Adrenal gland (tissue), 5 donors: Measurements from ENCODE around the gene CISH.

ENCODE experiments used
- POLR2A ChIP-seq, 2 donors: fragments of 450-650 bp; IDR thresholded peaks; one replicate each; pipeline ENCODE4 v1.6.1; 2017; ENCODE audit warnings: antibody characterized with exemption in 2 of 2, mild to moderate bottlenecking in 2 of 2, moderate library complexity in 1 of 2
- TF ChIP-seq, protein P1 (sequence below), 6 experiments: fragments of 450-650 bp in 4 of 6; fragments of 200-600 bp in 2 of 6; sonication (generic) in 1 of 6; IDR thresholded peaks; 1 replicate in 5 of 6; 2 replicates in 1 of 6; pipeline versions ENCODE4 v1.5.1 to v1.8.0; 2016 to 2021; ENCODE audit warnings: antibody characterized with exemption in 6 of 6, mild to moderate bottlenecking in 2 of 6, moderate library complexity in 1 of 6
- donor health status: DM: no; HTN: no; CAD: no.

GRCh38 chr3:50568947-50569749 is 42.4 kb downstream of the CISH start, which contains the start of gene HEMK1:
- TF ChIP-seq POLR2A (IDR thresholded peaks at IDR 0.05), result peak in 1 of 2 donors; percentile 60
- TF ChIP-seq, protein P1, sequence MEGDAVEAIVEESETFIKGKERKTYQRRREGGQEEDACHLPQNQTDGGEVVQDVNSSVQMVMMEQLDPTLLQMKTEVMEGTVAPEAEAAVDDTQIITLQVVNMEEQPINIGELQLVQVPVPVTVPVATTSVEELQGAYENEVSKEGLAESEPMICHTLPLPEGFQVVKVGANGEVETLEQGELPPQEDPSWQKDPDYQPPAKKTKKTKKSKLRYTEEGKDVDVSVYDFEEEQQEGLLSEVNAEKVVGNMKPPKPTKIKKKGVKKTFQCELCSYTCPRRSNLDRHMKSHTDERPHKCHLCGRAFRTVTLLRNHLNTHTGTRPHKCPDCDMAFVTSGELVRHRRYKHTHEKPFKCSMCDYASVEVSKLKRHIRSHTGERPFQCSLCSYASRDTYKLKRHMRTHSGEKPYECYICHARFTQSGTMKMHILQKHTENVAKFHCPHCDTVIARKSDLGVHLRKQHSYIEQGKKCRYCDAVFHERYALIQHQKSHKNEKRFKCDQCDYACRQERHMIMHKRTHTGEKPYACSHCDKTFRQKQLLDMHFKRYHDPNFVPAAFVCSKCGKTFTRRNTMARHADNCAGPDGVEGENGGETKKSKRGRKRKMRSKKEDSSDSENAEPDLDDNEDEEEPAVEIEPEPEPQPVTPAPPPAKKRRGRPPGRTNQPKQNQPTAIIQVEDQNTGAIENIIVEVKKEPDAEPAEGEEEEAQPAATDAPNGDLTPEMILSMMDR (IDR thresholded peaks at IDR 0.05), result no peak
